Measurements from ENCODE around the gene KRTAP2-4.
"Not testable (repeated sequence)": the region's sequence is repeated elsewhere in the genome, so short reads cannot be mapped to it uniquely, and the experiment has no call there.

KRTAP2-4 gene

GRCh38 chr17:41037853-41038350 lies 27.8 kb downstream of the KRTAP2-4 start:
- no peak for DNase-seq (ENCODE audit: low read depth)

- not testable (repeated sequence) for DNase-seq (ENCODE audit: low read depth)
Measured at GRCh38 chr17:41034346-41034935, 31.2 kb downstream of the KRTAP2-4 start, which contains the start of gene KRTAP1-3. Gene KRTAP1-3, minus strand, starts transcription at chr17:41034874. Its CDS starts 53 bp downstream, at chr17:41034821.

- DNase-seq (ENCODE audit: low read depth), result no peak
Measured at GRCh38 chr17:41029633-41030245, 35.9 kb downstream of the KRTAP2-4 start, which contains the start of gene KRTAP1-4. Gene KRTAP1-4, minus strand, starts transcription at chr17:41030195. Its CDS starts 117 bp downstream, at chr17:41030078.

GRCh38 chr17:41026715-41027471 lies 38.8 kb downstream of the KRTAP2-4 start, which contains the start of gene KRTAP1-5:
Gene KRTAP1-5, minus strand, starts transcription at chr17:41027208. Its CDS starts 53 bp downstream, at chr17:41027155.
- peak; percentile 80 for DNase-seq (ENCODE audit: low read depth)

- peak; percentile 24 for DNase-seq (ENCODE audit: low read depth)
Measured at GRCh38 chr17:41024697-41025096, 41.0 kb downstream of the KRTAP2-4 start.

GRCh38 chr17:41020336-41020735 lies 45.3 kb downstream of the KRTAP2-4 start:
- no peak for DNase-seq (ENCODE audit: low read depth)

- DNase-seq (ENCODE audit: low read depth), result no peak
Measured at GRCh38 chr17:41019415-41019814, 46.3 kb downstream of the KRTAP2-4 start.

- no peak for DNase-seq (ENCODE audit: low read depth)
Measured at GRCh38 chr17:41018541-41018940, 47.1 kb downstream of the KRTAP2-4 start.

GRCh38 chr17:41016578-41017215 lies 49.0 kb downstream of the KRTAP2-4 start:
- no peak for DNase-seq (ENCODE audit: low read depth)

GRCh38 chr17:41015454-41015853 lies 50.2 kb downstream of the KRTAP2-4 start:
- no peak for DNase-seq (ENCODE audit: low read depth)

Data from GM04504 (cell line).